ENCODE measurements around the gene CAMKMT. TPM values are rescaled to one million over a fixed set of nuclear protein-coding genes. Genes with fewer than 3 reads are reported as not detected.

The CAMKMT gene
- total and polyA plus RNA-seq, 7 donors = 6.1 to 15.6 (median 11.6) TPM

- WGBS, 2 donors = 85 to 96% methylated on average over 5 of the region's 5 CpGs
- no peak for TF ChIP-seq EP300 (IDR thresholded peaks at IDR 0.05)
- TF ChIP-seq POLR2A (IDR thresholded peaks at IDR 0.05) = no peak
- TF ChIP-seq POLR2AphosphoS5 (IDR thresholded peaks at IDR 0.05) = no peak
- TF ChIP-seq CTCF (IDR thresholded peaks at IDR 0.05) = no peak
- intact Hi-C loops (cut with DNase I) = no loop called here
Observed at GRCh38 chr2:44321360-44321759, 40.4 kb upstream of the CAMKMT start.

GRCh38 chr2:44324971-44325426 is 36.7 kb upstream of the CAMKMT start:
- DNase-seq = no peak
- H3K27me3 ChIP-seq = no peaks in the 10 kb centered on the region
- intact Hi-C loops (cut with DNase I) = no loop called here
- no peak for TF ChIP-seq EP300 (IDR thresholded peaks at IDR 0.05)
- TF ChIP-seq POLR2AphosphoS5 (IDR thresholded peaks at IDR 0.05) = no peak
- no peak for TF ChIP-seq POLR2A (IDR thresholded peaks at IDR 0.05)
- TF ChIP-seq CTCF (IDR thresholded peaks at IDR 0.05) = no peak
- WGBS, 2 donors = 95 to 98% methylated on average over 1 of the region's 1 CpG
- no peak overlapping the region for H3K4me3 ChIP-seq
- H3K27ac ChIP-seq = no peak overlapping the region
- H3K36me3 ChIP-seq = peaks cover 26 to 93% (median 37%) of the 10 kb centered on the region in 4 donors
- H3K9me3 ChIP-seq = no peaks in the 10 kb centered on the region
- H3K4me1 ChIP-seq = peaks cover 0 to 10% (median 8%) of the 10 kb centered on the region in 4 donors

More at GRCh38 chr2:44321360-44321759, 40.4 kb upstream of the CAMKMT start:
- H3K27me3 ChIP-seq = no peaks in the 10 kb centered on the region
- no peaks in the 10 kb centered on the region for H3K9me3 ChIP-seq
- H3K27ac ChIP-seq = no peak overlapping the region
- peaks cover 0 to 10% (median 8%) of the 10 kb centered on the region in 4 donors for H3K4me1 ChIP-seq
- H3K36me3 ChIP-seq = peaks cover 29 to 96% (median 34%) of the 10 kb centered on the region in 4 donors
- no peak overlapping the region for H3K4me3 ChIP-seq
- no peak for DNase-seq

GRCh38 chr2:44325897-44326296 is 35.9 kb upstream of the CAMKMT start:
- intact Hi-C loops (cut with DNase I) = no loop called here

DNA sequence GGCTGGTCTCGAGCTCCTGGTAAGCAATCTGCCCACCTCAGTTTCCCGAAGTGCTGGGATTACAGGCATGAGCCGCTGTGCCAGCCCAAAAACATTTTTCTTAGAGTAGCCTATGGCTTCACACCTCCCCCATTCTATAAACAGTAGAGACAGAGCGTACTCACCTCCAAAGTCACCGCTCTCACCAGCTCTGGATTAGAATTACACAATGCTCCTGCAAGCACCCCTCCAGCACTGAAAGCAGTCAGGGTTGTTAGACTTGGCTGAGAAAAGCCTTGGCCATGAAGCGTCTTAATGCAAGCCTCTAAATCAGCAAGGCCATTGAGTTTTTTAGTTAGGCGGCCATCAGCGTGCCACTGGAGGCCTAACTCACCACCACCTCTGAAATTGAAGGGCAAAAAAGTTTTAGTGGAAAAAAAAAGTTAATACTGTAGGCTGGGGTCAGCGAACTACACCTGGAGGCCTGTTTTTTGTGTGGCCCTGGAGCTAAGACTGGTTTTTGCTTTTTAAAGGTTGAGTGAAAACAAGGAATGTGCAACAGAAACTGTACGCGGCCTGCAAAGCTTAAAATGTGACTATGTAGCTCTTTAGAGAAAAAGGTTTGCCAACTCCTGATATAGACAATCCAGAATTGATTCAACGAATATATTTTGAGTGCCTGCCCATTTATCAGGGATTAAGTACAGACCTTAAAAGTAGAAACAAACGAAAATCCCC is 35.0 kb upstream of the CAMKMT start:
- no peak for DNase-seq
- no peaks in the 10 kb centered on the region for H3K9me3 ChIP-seq
- no peak overlapping the region for H3K27ac ChIP-seq
- H3K27me3 ChIP-seq = no peaks in the 10 kb centered on the region
- peaks cover 0 to 10% (median 8%) of the 10 kb centered on the region in 4 donors for H3K4me1 ChIP-seq
- no peak overlapping the region for H3K4me3 ChIP-seq
- TF ChIP-seq POLR2AphosphoS5 (IDR thresholded peaks at IDR 0.05) (no peak), CTCF (IDR thresholded peaks at IDR 0.05) (no peak), POLR2A (IDR thresholded peaks at IDR 0.05) (no peak), EP300 (IDR thresholded peaks at IDR 0.05) (no peak)
- peaks cover 16 to 93% (median 32%) of the 10 kb centered on the region in 4 donors for H3K36me3 ChIP-seq
- WGBS, 2 donors = 89 to 91% methylated on average over 13 of the region's 13 CpGs
- intact Hi-C loops (cut with DNase I) = no loop called here

More at GRCh38 chr2:44325897-44326296, 35.9 kb upstream of the CAMKMT start:
- no peak overlapping the region for H3K27ac ChIP-seq
- H3K27me3 ChIP-seq = no peaks in the 10 kb centered on the region
- WGBS, 2 donors = 88 to 92% methylated on average over 4 of the region's 4 CpGs
- no peak for DNase-seq
- H3K36me3 ChIP-seq = peaks cover 24 to 93% (median 31%) of the 10 kb centered on the region in 4 donors
- no peaks in the 10 kb centered on the region for H3K9me3 ChIP-seq
- H3K4me3 ChIP-seq = no peak overlapping the region
- TF ChIP-seq EP300 (IDR thresholded peaks at IDR 0.05) (no peak), POLR2A (IDR thresholded peaks at IDR 0.05) (no peak), CTCF (IDR thresholded peaks at IDR 0.05) (no peak), POLR2AphosphoS5 (IDR thresholded peaks at IDR 0.05) (no peak)
- peaks cover 0 to 10% (median 8%) of the 10 kb centered on the region in 4 donors for H3K4me1 ChIP-seq
